AG04450 (cell line): ENCODE results near the gene LRRC32. TPM values are rescaled to one million over a fixed set of nuclear protein-coding genes. Genes with fewer than 3 reads are reported as not detected.
A peak's percentile ranks its signal among the peaks of the same experiment; 100 is the strongest.

ENCODE experiments used
- CTCF ChIA-PET: fragments of 300-600, 350-600 bp; formaldehyde crosslinking; extraction: SDS; loops from one replicate; lab custom pipeline; 2022; ENCODE audit warnings: antibody characterized with exemption, inconsistent platforms; lab: Charles Lee
- POLR2A ChIA-PET: fragments of 350-600 bp; formaldehyde crosslinking; extraction: SDS; loops from one replicate; lab custom pipeline; 2021; ENCODE audit warnings: antibody characterized with exemption, inconsistent platforms; lab: Yijun Ruan, JAX
- DNase-seq: peaks from one replicate; pipeline ENCODE4 v3.0.0-alpha.2; 2011; ENCODE audit warnings: low read depth, low spot score
- H3K27ac ChIP-seq: one replicate; pipeline ENCODE4 v1.5.1; 2012; ENCODE audit warnings: low read depth, low read length, control low read depth
- H3K27me3 ChIP-seq: one replicate; pipeline ENCODE4 v1.6.0; 2012; ENCODE audit warnings: low read length; ENCODE audit not compliant: control insufficient read depth, insufficient read depth
- H3K4me3 ChIP-seq: 2 replicates; pipeline ENCODE4 v1.5.1; 2011; ENCODE audit warnings: mild to moderate bottlenecking, low read depth, low read length, control low read depth
- H3K9me3 ChIP-seq: 2 replicates; pipeline ENCODE4 v1.5.1; 2012; ENCODE audit warnings: low read length; ENCODE audit not compliant: control insufficient read depth, insufficient read depth
- CTCF ChIP-seq: IDR thresholded peaks from 2 replicates; pipeline ENCODE4 v1.5.1; 2011; ENCODE audit warnings: low read depth, low read length, control low read depth, inconsistent platforms
- polyA plus RNA-seq: library from polyadenylated mRNA; depleted of rRNA; stranded (reverse); fragments of >200 nt; gene quantifications from 2 replicates; pipeline ENCODE4 v1.2.3, GENCODE V29; 2011

Gene LRRC32
- polyA plus RNA-seq, 1 experiment, result 10.9 TPM

- POLR2A ChIA-PET, result interaction anchor here (1.3 to 2.6 kb wide), 2 partner anchors 15 to 102 kb away, joined by 4 to 11 read pairs; partner anchors contain the start of gene LRRC32
- no peaks in the 10 kb centered on the region; the same call in 1 of the 2 replicates for H3K9me3 ChIP-seq
- DNase-seq, result no peak
- no peak overlapping the region for H3K27ac ChIP-seq
- H3K27me3 ChIP-seq, result no peaks in the 10 kb centered on the region
- no peak for TF ChIP-seq CTCF
- CTCF ChIA-PET, result interaction anchor here (1.1 kb wide), 1 partner anchor 57 kb away, joined by 5 read pairs; no protein-coding TSS in a partner anchor
- no peak overlapping the region for H3K4me3 ChIP-seq
Measured at GRCh38 chr11:76655501-76656049, 15.0 kb downstream of the LRRC32 start.

DNA sequence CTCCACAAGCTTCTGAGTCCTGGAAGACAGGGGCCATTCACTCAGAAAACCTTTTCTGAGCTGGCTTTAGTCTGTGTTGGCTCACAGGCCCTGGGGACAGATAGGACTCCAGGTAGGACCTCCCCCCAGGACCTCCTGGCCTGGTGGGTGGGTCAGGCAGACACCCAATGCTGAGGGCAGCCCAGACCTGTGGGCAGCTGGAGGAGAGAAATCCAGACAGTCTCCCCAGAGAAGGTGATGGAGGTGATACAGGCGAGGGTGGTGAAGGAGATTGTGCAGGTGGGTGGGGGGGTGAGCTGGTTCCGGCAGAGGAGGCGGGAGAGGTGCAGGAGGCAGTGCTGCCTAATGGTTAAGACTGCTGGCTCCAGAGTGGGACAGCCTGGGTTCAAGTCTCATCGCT lies 15.6 kb downstream of the LRRC32 start:
- Histone ChIP-seq H3K27me3 (no peaks in the 10 kb centered on the region), H3K27ac (peak overlapping the region; percentile 78), H3K9me3 (no peaks in the 10 kb centered on the region; the same call in 1 of the 2 replicates), H3K4me3 (no peak overlapping the region)
- no peak for DNase-seq
- POLR2A ChIA-PET, result interaction anchor here (1.3 to 2.6 kb wide), 7 partner anchors 16 to 116 kb away, joined by 3 to 11 read pairs (median 4); partner anchors contain the start of gene LRRC32
- CTCF ChIA-PET, result interaction anchor here (1.1 kb wide), 1 partner anchor 56 kb away, joined by 5 read pairs; no protein-coding TSS in a partner anchor
- TF ChIP-seq CTCF, result no peak

- POLR2A ChIA-PET, result interaction anchor here (0.7 to 2.6 kb wide), 11 partner anchors 10 to 116 kb away, joined by 3 to 11 read pairs (median 4); partner anchors contain the start of gene LRRC32
- peak; percentile 95 for DNase-seq
- Histone ChIP-seq H3K27ac (peak overlapping the region; percentile 97), H3K27me3 (peaks cover 3% of the 10 kb centered on the region), H3K4me3 (no peak overlapping the region), H3K9me3 (no peaks in the 10 kb centered on the region)
- CTCF ChIA-PET, result interaction anchor here (1.1 kb wide), 1 partner anchor 55 kb away, joined by 5 read pairs; no protein-coding TSS in a partner anchor
- TF ChIP-seq CTCF, result no peak
Measured at GRCh38 chr11:76654298-76654851, 16.2 kb downstream of the LRRC32 start.

- Histone ChIP-seq H3K27ac (peak overlapping the region; percentile 97), H3K4me3 (no peak overlapping the region), H3K27me3 (peaks cover 3% of the 10 kb centered on the region), H3K9me3 (no peaks in the 10 kb centered on the region)
- POLR2A ChIA-PET, result interaction anchor here (0.7 to 2.6 kb wide), 10 partner anchors 10 to 117 kb away, joined by 3 to 11 read pairs (median 4); partner anchors contain the start of gene LRRC32
- no peak for TF ChIP-seq CTCF
- peak; percentile 94 for DNase-seq
- CTCF ChIA-PET, result no interaction called here
Measured at GRCh38 chr11:76653674-76654284, 16.8 kb downstream of the LRRC32 start.
